GM20000 (cell line): Measurements from ENCODE around the gene KCNIP4.

Source experiments
- DNase-seq: peaks from one replicate; pipeline ENCODE4 v3.0.0; 2012; ENCODE audit warnings: low spot score
- TF ChIP-seq, protein P1 (sequence below): IDR thresholded peaks from 2 replicates; pipeline ENCODE4 v1.5.1; 2012; ENCODE audit warnings: mild to moderate bottlenecking, control low read depth; ENCODE audit errors: extremely low read depth, missing control alignments

Gene KCNIP4

DNA sequence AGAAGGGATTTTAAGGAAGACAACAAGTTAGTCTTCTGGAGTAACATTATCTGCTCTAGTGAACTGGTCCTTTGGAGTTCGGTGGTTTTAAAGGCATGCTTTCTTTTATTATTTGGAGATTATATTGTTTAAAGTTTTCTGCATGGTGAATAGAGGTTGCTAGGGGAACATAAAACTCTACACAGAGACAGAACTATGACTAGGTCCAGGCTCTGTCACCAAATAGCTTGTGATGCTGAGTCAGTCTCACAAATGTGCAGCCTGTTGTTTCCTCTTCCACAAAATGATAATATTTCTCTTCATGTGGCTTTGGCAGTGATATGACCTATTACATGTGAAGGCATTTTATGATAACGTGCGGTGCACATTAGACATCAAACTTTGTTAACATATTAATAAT, 1115.7 kb downstream of the KCNIP4 start:
- TF ChIP-seq, protein P1, sequence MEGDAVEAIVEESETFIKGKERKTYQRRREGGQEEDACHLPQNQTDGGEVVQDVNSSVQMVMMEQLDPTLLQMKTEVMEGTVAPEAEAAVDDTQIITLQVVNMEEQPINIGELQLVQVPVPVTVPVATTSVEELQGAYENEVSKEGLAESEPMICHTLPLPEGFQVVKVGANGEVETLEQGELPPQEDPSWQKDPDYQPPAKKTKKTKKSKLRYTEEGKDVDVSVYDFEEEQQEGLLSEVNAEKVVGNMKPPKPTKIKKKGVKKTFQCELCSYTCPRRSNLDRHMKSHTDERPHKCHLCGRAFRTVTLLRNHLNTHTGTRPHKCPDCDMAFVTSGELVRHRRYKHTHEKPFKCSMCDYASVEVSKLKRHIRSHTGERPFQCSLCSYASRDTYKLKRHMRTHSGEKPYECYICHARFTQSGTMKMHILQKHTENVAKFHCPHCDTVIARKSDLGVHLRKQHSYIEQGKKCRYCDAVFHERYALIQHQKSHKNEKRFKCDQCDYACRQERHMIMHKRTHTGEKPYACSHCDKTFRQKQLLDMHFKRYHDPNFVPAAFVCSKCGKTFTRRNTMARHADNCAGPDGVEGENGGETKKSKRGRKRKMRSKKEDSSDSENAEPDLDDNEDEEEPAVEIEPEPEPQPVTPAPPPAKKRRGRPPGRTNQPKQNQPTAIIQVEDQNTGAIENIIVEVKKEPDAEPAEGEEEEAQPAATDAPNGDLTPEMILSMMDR: no peak
- no peak for DNase-seq

DNA sequence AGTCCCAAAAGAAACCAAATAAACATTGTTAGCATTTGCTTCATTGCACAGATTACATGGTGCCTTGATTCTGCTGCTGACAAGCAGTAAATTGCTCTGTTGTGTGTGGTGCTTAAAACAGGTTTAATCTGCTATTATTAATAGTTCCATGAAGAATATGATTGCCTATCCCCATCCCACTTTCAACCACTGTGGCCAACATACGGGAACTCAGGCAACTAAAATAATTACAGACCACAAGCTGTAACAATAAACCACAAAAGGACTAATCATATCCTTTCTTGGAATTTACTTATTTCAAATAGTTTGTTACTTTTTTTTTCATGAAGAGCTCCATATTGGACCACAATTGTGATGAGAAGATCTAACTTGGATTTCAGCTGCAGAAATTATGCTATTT, 1116.8 kb downstream of the KCNIP4 start:
- no peak for DNase-seq
- TF ChIP-seq, protein P1: no peak

DNA sequence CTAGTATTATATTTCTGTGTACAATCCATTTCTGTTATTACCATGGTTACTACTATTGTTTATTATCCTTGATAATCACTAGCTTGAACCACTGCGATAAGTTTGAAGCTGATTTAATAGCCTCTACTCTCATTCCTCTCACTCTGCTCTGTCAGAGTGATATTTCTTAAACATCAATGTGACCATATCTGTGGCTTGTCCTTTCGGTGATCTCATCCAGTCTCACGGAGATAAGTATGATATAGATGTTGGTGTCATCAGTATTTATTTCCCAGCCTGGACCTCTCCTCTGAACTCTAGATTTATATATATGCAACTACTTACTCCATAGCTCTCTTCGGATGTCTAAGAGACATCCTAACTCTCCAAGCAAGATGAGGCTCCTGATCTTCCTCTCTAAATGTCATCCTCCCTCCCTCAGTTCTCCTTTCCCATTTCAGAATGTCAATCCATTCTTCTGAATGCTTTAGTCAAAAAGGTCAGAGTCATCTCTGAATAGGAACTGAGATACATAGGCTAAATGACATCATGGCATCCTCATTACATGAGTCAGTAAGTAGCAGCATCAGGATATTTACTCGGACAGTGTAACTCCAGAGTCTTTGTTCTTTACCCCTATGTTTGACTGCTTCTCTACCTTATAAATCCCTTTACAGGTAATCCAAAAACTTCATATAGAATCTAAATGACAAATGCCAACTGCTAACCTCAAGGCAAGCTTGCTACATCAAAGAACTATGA, 1118.8 kb downstream of the KCNIP4 start:
- TF ChIP-seq, protein P1: no peak
- no peak for DNase-seq

DNA sequence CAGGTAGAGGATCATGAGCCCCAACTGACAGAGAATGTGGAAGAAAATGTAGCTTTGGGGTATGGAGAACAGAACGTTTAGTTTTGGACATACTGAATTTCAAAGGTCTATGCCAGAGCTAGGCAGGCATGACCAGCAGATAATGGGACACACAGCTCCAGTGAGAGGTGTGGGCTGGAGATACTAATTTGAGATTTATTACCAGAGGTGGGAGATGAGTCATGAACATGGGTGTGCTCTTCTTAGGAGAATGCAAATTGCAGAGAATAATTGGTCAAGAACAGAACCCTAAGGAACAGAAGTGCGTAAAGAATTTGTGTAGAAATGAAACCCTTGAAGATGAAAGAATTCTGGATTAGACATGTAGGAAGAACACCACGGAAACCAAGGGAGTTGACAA, 1123.1 kb downstream of the KCNIP4 start:
- TF ChIP-seq, protein P1: no peak
- DNase-seq: no peak

DNA sequence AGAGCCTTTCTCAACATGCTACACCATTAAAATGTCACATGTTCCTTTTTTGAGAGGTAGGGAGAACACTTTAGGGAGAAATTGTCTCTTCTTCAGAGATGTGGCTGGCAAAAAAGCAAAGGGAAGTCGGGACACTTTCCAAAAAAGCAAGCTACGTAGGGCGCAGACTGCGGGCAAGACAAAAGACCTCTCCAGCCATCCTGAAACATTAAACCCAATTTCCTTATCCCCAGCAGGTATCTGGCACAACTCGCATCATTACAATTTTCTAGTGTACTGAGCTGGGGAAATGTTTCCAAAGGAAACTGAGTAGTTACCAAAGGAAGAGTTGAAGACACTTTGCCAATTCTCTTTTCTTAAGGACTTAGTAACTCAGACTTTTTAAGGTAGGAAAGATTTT, 1132.3 kb downstream of the KCNIP4 start:
- DNase-seq: no peak
- TF ChIP-seq, protein P1: no peak

DNA sequence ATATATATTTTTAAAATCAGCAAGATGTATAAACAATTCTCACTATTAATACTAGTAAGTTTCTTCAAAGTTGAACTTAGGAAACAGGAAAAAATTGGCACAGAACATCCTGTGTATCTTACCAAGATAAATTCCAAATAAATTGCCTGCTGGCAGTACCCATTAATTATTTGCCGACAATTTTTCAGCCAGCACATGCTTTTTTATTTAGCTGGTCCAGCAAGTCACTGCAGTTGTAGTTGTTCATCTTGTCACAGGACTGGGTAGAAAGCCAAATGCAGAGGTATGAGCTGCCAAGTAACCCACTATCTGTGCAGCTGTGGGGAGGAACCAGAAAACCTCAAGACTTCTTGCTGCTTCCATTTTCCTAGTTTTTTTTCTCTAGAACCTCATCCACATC, 1134.9 kb downstream of the KCNIP4 start:
- DNase-seq: no peak
- TF ChIP-seq, protein P1: no peak

DNA sequence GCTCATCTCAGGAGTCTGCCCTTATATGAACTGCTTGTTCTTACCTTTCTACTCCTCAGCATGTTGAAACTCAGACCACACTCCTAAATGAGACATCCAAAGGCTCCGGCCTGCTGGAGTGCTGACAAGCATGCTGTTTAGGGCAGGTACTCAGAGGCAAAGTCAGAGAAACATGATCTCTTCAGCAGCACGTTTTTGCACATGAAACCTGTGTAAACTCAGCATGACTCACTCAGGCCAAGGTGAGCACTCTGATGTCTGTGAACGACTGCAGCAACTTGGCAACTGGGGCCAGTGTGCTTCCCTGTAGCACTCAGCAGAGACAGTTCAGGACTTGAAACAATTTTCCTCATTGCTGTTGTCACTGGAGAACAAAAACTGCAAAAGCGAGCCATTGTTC, 1138.8 kb downstream of the KCNIP4 start:
- DNase-seq: no peak
- TF ChIP-seq, protein P1: no peak
